OCI-LY1 (cell line): ENCODE measurements around the gene FLT3.

Source experiments
- EZH2 ChIP-seq: fragments of 200-600 bp; sonication (generic), shearing (Covaris generic); IDR thresholded peaks from 2 replicates; pipeline ENCODE4 v1.8.0; 2017; ENCODE audit warnings: borderline replicate concordance, mixed run types, mild to moderate bottlenecking, antibody characterized with exemption, low read length, moderate library complexity, mixed read lengths
- TF ChIP-seq, protein P1 (sequence below): fragments of 200-600 bp; sonication (generic), shearing (Covaris generic); IDR thresholded peaks from 2 replicates; pipeline ENCODE4 v1.5.1; 2017; ENCODE audit warnings: mild to moderate bottlenecking, antibody characterized with exemption, low read length, moderate library complexity, mixed read lengths

DNA sequence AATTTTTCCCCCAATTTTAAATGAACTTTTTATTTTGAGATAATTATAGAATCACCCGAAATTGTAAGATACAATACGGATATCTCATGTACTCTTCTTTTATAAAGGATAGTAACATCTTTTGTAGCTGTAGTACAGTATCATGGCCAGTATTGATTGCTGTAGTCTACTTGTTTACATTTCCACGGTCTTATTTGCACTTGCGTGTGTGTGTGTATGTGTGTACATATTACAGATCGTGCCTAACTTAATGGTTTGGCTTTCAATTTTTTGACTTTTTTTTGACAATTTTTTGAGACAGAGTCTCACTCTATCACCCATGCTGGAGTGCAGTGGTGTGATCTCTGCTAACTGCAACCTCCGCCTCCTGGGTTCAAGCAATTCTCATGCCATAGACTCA, 44.7 kb upstream of the FLT3 start:
- TF ChIP-seq, protein P1, sequence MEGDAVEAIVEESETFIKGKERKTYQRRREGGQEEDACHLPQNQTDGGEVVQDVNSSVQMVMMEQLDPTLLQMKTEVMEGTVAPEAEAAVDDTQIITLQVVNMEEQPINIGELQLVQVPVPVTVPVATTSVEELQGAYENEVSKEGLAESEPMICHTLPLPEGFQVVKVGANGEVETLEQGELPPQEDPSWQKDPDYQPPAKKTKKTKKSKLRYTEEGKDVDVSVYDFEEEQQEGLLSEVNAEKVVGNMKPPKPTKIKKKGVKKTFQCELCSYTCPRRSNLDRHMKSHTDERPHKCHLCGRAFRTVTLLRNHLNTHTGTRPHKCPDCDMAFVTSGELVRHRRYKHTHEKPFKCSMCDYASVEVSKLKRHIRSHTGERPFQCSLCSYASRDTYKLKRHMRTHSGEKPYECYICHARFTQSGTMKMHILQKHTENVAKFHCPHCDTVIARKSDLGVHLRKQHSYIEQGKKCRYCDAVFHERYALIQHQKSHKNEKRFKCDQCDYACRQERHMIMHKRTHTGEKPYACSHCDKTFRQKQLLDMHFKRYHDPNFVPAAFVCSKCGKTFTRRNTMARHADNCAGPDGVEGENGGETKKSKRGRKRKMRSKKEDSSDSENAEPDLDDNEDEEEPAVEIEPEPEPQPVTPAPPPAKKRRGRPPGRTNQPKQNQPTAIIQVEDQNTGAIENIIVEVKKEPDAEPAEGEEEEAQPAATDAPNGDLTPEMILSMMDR = no peak
- TF ChIP-seq EZH2 = no peak
